NCI-H1105 (cell line): ENCODE measurements around the gene TRIM40.
"Not testable (repeated sequence)": the region's sequence is repeated elsewhere in the genome, so short reads cannot be mapped to it uniquely, and the experiment has no call there.

Source experiments
- DNase-seq: peaks from one replicate; lab custom pipeline; 2025; lab: John Stamatoyannopoulos, UW

Gene TRIM40

DNA sequence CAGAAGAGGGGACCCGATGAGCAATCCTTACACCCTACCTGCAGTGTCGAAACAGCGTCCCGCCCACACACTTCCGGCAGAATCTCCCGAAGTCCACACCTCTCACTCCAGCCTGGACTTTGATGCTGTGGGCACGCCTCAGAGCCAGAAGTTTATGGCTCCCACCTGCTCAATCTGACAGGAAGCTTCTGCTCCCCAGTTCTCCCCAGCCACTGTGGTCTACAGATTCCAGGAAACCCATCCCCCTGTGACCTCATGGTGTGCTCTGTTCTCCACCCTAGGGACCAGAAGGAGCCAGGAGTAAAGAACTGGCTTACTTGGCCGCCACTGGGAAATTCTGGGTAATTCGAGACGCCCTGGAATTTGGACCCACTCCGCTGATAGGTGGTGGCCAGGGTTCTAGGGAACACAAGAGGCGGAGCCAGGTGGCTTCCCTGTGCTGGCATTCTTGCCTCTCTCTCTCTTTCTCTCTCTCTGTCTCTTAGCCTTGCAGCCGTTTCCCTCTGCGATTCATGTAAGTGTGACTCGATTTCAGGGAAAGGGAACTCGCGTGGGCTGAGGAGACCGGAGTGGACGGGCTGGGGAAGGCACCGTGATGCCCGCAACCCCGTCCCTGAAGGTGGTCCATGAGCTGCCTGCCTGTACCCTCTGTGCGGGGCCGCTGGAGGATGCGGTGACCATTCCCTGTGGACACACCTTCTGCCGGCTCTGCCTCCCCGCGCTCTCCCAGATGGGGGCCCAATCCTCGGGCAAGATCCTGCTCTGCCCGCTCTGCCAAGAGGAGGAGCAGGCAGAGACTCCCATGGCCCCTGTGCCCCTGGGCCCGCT, 27.4 kb downstream of the TRIM40 start, which contains the start of gene TRIM15:
TRIM15 (plus strand) TSS at position 457 of the 828 bp plus-strand sequence; CDS start at position 596, 139 bp downstream.
- no peak for DNase-seq

DNA sequence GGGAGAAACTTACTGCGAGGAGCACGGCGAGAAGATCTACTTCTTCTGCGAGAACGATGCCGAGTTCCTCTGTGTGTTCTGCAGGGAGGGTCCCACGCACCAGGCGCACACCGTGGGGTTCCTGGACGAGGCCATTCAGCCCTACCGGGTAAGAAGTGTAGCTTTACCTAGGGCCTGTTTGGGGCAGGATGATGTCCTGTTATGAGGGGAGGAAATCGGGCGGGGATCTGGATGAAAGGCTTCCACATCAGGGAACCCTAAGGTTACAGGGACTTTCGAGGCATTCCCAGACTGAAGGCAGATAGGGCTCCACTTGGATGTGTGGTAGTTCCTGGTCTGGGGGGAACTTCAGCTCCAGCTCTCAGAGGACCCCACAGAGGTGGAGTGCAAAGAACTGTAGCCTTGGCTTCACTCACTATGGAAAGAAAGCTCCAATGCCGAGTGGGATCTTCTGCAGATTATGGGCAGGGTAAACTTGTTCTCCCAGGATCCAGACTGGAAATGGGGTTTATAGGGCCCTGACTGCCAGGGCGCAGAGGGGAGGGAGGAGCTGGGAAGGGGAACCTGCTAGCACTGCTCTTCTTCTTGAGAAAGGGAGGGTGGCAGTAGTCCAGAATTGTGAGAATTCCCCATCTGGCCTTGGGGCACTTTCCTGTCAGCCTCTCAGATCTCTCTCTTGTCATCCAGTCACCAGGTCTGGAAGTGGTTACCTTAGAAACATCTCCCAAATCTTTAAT, 28.1 kb downstream of the TRIM40 start:
- DNase-seq: no peak

DNA sequence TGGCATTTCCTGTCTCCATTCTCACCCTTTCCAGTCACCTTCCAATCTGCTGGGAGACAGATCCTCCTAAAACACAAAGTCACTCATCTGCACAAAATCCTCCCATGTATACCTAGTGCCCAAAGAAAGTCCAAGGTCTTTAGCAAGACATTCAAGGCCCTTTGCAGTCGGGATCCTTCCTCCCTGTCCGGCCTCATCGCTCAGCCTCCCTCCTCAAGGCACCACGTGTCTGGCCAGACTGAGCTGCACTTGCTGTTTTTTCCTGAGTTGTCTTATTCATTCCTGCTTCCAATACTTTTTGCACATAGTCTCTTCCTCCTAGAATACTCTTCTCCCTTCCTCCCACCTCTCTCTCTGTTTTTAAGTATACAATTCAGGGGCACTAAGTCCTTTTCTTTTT, 28.8 kb downstream of the TRIM40 start:
- DNase-seq: no peak

DNA sequence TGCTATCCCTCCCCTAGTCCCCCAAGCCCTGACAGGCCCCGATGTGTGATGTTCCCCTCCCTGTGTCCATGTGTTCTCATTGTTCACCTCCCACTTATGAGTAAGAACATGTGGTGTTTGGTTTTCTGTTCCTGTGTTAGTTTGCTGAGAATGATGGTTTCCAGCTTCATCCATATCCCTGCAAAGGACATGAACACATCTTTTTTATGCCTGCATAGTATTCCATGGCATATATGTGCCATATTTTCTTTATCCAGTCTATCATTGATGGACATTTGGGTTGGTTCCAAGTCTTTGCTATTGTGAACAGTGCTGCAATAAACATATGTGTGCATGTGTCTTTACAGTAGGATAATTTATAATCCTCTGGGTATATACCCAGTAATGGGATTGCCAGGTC, 29.3 kb downstream of the TRIM40 start:
- DNase-seq: not testable (repeated sequence)

DNA sequence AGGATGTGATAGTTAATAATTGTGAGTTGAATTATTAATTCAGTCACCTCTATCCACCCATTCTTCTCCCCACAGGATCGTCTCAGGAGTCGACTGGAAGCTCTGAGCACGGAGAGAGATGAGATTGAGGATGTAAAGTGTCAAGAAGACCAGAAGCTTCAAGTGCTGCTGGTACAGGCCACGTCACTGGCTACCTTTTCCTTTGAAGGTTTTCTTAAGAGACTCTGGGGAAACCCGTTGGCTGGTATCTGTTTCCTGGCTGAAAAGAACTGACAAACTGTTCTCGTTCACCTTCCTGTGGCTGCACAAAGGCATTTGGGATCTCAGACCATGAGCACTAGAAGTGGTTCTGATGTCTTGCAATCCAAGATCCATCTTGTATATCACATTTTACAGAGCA, 31.2 kb downstream of the TRIM40 start:
- DNase-seq: no peak

DNA sequence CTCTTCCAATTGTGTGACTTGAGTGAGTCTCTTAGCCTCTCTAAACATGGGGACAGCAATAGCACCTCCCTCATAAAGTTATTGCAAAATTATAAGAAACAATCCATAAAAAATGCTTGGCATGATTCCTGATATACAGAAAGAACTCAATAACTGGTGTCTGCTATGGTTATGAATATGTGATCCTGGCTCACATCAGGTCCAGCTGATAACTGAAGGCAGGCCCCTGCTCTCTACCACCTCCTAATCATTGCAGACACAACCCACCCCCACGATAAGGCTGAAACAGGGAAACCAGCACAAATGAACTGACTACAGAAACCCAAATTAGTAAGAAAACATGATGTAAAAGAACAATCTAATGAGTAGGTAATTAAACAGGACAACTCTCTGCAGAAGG, 32.8 kb downstream of the TRIM40 start:
- DNase-seq: no peak

DNA sequence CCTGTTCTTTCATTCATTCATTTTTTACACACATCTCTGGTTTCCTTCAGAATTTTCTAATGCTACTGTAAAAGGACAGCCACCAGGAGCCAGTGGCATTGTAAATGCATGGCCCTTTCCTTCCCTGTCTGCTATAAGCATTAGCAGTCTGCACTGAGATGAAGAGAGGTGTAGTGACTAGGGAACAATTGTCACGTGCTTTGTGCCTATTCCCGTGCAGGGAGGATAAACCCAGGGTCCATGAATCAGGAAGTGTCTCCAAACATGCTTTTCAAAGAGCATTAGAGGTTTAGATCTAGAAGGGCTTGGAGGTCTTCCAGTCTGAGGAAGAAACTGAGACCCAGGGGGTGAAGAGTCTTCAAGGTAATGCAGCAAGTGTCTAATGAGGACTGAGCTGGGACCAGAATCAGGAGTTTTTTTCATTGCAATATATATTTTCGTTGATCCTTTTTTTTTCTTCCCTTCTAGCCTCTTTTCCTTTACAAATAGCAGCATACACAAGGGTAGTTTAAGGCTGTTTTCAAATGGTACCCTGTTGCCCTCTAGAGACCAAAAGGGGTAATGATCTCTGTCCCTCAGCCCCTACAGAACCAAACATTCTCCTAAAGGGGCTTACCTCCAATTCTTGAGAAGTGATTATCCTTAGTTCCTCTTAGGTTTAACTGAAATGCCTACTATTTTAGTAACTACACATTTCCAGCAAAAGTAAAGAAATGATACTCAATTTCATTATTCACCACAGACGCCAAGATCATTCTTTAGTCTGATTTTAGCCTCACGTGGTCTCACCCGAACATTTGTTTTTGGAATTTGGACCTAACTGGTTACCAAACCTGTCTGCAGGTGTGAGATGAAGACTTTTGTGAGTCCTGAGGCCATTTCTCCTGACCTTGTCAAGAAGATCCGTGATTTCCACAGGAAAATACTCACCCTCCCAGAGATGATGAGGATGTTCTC, 34.0 kb downstream of the TRIM40 start:
- peak; percentile 22 for DNase-seq

DNA sequence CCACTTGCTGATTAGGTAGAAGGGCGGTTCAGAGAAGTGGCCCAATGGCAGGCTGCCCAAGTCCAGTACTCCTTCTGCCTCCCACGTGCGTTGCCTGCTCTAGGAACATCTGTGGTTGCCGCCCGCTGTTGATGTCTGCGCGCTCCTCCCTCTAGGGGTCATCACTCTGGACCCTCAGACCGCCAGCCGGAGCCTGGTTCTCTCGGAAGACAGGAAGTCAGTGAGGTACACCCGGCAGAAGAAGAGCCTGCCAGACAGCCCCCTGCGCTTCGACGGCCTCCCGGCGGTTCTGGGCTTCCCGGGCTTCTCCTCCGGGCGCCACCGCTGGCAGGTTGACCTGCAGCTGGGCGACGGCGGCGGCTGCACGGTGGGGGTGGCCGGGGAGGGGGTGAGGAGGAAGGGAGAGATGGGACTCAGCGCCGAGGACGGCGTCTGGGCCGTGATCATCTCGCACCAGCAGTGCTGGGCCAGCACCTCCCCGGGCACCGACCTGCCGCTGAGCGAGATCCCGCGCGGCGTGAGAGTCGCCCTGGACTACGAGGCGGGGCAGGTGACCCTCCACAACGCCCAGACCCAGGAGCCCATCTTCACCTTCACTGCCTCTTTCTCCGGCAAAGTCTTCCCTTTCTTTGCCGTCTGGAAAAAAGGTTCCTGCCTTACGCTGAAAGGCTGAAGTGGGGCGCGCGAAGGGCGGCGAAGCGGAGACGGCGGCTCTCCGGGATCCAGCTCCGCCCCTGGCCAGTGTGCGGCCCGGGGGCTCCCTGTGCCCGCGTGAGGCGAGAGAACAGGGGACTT, 35.9 kb downstream of the TRIM40 start:
- no peak for DNase-seq

DNA sequence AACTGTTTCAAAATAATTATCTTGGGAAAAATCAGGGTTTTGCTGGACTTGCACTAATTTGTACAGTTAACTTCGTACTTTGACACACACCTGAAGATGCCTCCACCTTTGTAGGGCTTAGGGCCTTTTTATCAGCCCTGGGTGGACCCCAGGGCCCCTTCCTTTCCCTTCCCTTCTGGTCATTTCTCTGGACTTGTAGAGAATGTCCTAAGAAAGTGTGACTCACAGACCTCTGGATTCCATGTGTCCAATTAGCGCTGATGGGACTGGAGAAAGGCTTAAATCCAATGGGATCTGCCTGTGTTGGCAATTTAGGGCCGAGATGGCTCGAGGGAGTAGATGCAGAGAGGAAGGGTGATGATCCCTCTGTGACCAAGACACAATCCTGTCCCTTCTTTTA, 36.7 kb downstream of the TRIM40 start:
- DNase-seq: no peak

DNA sequence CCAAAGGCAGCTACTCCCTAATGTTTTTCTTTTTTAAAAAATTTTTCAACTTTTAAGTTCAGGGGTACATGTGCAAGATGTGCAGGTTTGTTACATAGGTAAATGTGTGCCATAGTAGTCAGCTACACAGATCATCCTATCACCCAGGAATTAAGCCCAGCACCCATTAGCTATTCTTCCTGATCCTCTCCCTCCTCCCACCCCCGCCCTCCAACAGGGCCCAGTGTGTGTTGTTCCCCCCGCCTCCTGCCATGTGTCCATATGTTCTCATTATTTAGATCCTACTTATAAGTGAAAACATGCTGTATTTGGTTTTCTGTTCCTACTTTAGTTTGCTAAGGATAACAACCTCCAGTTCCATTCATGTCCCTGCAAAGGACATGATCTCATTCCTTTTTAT, 39.8 kb downstream of the TRIM40 start:
- no peak for DNase-seq

DNA sequence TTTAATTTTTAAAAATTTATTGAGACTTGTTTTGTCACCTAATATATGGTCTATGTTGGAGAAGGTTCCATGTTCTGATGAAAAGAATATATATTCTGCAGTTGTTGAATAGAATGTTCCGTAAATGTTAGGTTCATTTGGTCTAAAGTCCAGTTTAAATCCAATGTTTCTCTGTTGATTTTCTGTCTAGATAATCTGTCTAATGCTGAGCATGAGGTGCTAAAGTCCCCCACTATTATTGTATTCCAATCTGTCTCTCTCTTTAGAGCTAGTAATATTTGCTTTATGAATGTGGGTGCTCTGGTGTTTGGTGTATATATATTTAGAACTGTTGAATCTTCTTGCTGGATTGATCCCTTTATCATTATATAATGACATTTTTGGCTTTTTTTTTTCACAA, 42.9 kb downstream of the TRIM40 start:
- no peak for DNase-seq

DNA sequence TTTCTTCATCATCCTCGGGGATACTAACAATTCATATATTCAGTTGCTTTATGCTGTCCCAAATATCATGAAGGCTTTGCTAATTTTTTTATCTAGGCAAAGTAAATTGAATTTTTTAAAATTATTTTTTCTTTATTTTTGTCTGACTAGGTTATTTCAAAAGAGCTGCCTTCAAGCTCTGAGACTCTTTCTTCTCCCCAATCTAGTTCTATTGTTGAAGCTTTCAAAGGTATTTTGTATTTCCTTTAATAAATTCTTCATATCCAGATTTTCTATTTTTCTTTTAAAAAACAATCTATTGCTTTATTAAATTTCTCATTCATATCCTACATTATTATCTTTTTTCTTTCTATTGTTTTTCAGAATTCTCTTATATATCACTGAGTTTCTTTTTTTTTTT, 44.2 kb downstream of the TRIM40 start:
- no peak for DNase-seq

DNA sequence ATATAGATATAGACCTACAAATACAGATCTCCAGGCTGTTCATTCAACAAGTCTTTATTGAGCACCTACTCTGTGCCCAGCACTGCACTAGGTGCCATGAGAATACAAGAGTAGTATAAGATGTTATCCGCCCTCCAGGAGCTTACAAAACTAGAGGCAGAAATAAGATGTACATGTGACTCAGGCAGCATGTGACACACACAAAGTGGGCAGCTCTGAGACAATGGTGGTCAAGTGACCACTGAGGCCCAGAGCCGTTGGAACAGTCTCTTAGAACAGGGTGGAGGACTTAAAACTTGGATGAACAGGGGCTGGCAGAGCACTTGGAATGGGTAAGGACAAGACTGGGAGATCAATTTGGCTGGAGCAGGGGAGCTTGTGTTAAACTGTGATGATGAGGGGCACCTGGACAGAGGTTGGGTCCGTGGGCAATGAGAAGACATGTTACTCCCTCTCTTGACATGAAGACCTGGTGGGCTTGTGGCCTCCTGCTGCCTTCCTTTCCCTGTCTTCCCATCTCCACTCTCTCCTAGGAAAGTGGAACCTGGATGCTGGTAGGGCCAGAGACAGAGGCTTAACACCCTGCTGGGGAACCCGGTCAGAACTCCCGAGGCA, 48.6 kb downstream of the TRIM40 start:
- DNase-seq: no peak

DNA sequence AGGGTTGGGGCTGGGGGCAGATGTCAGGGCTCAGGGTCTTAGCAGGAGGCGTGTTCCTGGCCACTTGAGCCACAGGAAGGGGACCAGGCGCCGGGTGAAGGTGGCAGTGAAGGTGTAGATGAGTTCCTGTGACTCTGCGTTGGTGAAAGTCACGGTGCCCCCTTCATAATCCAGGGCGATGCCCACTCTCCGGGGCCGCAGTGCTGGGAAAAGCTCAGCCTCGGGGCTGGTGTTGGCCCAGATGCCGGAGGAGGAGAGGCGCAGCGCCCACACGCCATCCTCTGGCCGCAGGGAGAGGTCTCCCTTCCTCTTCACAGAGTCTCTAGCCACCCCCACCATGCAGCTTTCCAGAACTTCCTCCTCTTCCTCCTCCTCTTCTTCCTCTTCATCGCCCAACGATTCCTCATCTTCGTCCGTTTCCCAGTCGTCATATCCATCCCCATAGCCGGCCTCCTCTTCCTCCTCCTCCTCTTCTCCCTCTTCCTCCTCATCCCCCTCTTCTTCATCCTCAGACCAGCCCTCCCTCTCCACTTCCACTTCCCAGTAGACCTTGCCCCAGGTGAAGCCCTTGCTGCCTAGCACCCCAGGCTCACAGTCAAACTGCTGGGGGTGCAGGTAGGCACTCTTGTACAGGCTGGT, 50.0 kb downstream of the TRIM40 start:
- no peak for DNase-seq

DNA sequence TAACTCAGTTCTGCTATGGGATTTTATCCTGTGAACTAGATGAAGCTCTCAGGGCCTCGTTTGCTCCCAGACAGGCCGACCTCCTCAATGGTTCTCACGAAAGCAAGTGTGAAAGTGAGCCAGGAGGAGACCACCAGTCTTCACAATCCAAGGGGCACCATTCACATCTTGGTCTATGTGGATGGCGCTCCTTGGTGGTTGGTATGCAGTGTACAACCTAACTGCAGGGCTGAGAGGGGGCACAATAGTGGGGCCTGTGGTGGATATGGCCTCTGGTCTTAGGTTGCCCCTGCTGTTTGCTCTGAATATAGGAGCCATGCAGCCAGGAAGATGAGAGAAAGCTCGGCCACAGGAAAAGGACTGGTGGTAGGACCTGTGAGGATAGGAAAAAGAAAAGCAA, 52.6 kb downstream of the TRIM40 start:
- no peak for DNase-seq

DNA sequence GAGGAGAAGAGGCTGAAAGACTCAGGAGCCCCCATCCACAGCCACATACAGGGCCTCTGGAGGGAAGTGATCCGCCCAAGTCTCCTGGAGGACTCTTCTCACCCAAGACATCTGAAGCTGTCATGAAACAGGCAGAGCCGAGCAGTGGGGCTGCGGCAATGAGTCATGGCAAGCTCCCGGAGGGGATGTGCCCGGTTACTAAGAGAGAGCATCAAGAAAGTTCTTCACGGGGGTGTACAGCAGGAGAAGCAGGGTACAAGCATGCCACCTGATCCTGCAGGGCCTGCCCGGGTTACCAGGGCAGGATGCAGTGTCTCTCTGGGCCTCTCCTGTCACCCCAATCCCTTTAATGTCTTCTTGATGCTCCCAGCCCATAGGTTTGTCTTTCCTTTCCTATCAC, 56.1 kb downstream of the TRIM40 start:
- no peak for DNase-seq

DNA sequence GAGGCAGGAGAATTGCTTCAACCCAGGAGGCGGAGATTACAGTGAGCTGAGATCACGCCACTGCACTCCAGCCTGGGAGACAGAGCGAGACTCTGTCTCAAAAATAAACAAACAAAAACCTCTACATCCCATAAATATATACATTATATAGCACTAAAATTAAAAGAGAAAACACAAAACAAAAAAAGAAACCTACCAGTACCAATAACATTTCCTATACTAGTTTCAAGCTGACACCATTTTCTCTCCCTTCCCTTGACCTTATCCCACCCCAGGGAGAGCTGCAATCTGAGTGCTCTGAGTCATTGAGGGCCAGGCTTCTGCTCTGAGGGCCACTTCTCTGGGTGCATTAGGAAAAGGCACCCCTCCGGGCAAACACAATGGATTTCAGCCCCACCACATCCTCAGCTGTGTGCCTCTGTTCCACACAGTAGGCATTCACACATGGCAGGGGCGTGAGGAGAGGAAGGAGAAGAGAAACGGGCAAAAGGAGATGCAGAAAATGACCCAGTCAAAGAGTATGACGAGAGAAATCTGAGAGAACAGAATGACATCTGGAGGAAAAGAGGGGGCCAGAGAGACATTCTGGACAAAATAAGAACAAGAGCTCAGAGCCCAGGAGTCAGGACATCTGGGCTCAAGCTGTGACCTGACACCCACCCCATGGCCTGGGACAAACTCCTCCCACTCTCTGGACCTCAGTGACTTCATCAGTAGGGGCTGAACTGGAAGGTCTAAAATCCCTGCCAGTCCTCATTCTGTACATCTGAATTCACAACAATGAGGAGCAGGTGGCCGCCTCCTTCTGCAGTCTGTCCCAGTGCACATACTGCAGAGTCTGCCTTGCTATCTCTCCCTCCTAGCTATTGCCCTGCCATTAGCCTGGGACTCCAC, 59.1 kb downstream of the TRIM40 start:
- DNase-seq: no peak

DNA sequence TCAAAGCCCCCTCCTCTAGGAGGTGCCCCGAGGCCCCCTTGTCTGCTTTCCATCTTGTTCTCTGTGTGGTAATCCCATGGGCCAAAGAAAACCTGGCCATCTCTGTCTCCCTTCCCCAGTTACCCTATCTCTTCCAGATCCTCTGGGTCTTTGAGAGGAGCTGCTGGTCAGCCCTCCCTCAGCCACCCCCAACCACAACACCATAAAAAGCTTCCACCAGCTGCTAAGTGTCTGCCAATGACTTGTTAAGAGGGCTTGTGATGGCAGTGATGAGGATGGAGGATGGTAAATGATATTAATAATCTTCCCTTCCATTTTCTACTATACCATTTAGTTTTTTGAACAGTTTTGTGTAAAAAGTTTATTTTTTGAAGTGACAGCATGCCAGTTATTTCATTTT, 60.0 kb downstream of the TRIM40 start:
- no peak for DNase-seq

DNA sequence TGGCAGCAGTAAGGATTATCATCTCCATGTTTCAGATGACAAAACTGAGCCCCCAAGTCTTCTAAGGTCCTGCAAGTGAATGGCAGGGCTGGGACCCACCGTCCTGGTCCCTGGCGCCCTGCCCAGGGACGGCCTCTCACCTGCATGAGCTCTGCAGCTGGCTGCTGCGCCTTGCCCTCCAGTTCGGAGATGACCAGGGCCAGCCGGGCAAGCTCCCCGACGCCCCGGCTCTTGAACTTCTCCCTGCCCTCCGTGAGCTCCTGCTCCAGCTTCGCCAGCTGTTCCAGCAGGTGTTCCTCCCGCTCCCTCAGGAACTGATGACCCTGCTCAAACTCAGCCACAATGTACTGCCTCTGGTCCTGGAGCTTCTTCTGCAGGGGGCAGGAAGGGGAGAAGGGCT, 60.4 kb downstream of the TRIM40 start:
- DNase-seq: no peak
